CMK (cell line): ENCODE measurements around the gene CPTP.
A peak's percentile ranks its signal among the peaks of the same experiment; 100 is the strongest.

Source experiments
- DNase-seq: peaks from one replicate; pipeline ENCODE4 v3.0.0-alpha.2; 2010; ENCODE audit warnings: low read depth

CPTP gene

DNA sequence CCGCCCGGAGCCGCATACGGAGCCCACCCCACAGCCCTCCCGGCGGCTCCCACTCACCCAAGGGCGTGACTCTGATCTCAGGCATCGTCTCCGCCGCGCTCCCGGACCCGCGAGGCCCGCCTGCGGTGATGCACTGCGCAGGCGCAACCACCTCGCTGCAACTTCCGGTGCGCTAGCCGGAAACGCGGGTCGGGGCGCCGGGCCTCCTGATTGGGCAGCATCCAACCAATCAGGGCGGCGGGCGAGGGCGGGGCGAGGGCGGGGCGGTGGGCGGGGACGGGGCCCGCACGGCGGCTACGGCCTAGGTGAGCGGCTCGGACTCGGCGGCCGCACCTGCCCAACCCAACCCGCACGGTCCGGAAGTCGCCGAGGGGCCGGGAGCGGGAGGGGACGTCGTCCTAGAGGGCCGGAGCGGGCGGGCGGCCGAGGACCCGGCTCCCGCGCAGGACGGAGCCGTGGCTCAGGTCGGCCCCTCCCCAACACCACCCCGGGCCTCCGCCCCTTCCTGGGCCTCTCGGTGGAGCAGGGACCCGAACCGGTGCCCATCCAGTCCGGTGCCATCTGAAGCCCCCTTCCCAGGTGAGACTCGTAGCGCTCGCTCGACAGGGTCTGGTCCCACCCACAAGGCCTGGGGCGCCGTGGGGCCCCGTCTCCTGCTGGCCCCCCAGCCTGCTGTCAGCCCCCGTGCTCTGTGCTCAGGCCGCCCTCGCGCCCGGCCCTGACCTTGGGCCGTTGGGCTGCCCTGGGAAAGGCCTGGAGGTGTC, at the start of gene CPTP, which contains the start of gene INTS11:
Gene CPTP, plus strand, starts transcription at position 279 of the 764 bp plus-strand sequence. CDS start 2,109 bp downstream, outside the sequence.
Gene INTS11, minus strand, starts transcription at position 137 of the 764 bp plus-strand sequence. Its CDS starts 52 bp downstream, at position 85.
- DNase-seq: peak; percentile 93

DNA sequence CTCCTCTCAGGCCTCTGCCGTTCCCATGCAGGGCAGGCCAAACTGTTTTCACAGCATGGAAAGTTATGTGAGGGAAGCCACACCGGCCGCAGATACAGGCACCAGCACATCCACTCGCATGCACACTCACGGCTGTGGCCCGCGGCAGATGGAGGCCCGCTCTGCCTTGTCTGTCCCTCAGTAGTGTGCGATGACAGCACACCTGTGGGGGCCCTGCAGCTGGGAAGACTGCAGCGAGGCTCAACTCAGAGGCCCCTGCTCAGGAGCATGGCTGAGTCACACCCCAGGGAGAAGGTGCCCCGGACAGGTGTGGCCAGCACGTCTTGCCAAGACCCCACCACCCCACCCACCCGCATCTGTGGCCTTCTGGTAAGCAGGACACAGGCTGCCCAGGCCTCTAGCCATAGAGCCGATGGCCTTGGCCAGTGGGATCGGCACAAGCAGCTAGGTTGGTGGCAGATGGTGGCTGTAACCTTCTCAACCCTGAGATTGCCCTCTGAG, 49.6 kb upstream of the CPTP start:
- no peak for DNase-seq

DNA sequence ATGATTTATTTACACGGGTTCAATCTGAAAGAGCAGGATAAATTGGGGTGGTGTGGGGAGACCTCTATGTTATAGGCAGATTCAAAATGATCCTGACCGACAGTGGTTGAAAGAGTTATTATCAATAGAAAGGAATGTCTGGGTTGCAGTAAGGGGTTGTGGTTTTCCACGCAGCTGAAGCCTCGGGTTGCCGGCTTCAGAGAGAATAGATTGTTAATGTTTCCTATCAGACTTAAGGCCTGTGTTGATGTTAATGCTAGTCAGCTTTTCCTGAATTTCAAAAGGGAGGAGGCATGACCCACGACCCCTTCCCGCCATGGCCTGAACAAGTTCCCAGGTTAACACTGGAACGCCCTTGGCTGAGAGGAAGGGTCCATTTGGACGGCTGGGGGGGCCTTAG, 48.8 kb upstream of the CPTP start:
- DNase-seq: no peak

DNA sequence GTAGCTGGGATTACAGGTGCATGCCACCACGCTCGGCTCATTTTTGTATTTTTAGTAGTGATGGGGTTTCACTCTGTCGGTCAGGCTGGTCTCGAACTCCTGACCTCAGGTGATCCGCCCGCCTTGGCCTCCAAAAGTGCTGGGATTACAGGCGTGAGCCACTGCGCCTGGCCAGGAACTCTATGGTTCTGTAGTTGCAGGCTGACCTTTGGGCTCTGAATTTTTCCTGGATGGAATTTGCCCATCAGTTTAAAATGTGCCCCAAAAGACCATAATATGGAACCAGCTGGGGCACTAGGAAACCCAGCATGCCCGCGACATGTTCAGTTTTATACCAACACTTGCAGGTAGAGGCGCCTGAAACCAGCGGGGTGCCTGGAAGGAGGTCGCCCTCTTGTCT, 46.0 kb upstream of the CPTP start:
- DNase-seq: no peak

DNA sequence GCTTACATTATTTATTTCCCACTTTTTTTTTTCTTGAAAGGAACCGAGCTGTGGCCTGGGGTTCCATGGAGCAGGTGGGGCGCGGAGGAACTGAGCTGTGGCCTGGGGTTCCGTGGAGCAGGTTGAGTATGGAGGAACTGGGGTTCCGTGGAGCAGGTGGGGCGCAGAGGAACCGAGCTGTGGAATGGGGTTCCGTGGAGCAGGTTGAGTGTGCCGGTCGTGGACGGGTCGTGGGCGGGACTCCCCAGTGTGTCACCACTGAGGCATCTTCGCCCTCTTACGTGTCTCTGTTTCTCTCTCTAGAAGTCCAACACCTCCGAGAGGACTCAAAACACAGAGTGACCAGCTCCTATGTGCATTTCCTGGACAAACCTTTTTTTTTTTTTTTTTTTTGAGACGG, 45.6 kb upstream of the CPTP start:
- DNase-seq: no peak

DNA sequence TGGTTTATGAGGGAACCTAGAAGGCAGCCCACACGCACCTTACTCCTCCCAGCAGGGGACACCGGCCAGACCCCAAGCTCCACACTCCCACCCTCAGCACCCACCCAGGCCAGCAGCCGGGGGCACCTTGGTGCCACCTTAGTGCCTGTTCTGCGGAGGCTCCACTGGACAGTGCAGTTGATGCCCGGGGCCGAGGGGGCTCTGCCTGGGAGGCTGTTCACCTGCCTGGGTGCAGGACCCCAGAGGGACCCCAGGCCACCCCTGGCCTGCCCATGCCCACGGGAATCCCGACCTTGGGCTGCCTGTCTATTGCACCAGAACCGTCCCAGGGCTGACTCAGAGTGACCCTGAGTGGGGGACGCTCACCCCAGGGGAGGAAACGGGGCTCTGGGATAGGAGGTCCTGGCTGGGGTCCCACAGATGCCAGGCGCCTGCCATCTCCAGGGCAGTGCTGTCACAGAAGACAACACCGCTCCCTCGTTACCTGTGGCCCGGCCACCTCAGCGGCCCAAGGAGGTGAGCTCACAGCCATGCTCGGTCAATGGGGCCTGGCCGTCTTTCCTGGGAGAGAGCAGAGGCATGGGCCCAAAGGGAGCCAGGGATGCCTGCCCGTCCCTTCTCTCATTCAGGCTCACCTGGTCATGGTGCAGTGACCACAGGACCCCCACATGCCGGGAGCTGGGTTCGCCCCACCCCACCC, 43.7 kb upstream of the CPTP start:
- DNase-seq: no peak

DNA sequence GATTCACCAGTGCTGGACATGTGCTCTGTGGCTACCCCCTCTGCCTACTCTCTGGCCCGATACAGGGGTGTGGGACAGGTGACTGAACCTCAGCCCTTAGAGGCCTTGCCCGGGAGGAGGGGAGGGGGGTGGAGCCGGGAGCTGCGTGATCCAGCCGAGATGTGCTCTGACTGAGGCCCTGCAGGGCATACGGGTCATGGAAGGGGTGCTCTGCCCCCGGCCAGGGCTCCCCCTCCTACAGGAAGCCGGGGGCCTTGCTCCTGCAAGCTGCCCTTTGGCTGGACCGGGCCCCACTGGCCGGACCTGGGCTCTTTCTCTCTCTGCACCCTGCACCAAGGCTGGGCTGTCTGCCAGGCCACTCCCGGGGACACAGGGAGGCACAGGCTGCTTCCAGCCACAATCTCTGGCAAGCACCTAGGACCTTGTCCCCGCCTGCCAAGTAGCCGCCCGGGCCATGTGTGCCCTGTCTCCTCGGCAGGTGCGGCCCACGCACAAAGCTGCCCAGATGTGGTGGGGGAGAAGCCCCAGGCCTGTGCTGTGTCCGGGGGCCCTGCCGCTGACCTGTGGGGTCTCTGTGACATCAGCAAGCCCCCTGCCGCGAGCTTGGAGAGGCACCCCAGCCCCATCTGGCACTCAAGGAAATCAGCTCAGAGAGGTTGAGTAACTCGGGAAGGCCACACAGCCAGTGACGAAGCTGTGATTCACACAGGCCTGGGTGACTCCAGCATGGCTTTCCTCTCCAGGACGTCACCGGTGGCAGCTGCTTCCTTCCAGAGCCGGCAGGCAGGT, 42.9 kb upstream of the CPTP start:
- DNase-seq: no peak

DNA sequence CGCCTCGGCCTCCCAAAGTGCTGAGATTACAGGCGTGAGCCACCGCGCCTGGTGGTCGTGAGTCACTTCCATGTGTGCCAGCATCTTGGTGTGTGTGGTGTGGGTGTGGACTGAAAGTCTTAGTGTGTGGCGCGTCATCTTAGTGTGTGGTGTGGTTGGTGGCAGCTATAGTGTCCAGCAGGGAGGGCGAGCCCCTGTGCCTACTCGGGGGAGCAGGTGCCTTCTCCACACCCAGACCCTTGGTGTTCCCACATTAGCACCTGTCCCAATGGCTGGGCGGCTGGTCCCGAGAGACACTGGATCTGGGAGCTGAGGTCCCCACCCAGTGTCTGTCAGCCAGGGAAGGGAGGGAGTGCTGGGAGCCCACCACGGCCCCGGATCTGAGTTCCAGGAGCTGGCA, 41.6 kb upstream of the CPTP start:
- no peak for DNase-seq

DNA sequence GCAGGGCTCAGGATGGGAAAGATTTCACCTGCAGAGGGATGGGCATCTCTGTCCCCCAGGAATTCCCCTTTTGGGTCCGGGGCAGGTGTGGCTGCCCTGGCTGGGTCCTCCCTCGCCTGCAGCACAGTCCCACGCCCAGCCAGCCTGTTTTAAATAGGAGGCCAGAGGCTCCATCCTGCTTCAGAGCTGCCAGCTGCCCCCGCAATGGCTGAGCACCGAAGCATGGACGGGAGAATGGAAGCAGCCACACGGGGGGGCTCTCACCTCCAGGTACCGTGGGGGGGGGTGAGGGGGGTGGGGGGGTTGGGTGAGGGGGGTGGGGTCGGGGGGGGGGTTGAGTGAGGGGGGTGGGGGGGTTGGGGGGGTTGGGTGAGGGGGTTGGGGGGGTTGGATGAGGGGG, 40.8 kb upstream of the CPTP start:
- no peak for DNase-seq

DNA sequence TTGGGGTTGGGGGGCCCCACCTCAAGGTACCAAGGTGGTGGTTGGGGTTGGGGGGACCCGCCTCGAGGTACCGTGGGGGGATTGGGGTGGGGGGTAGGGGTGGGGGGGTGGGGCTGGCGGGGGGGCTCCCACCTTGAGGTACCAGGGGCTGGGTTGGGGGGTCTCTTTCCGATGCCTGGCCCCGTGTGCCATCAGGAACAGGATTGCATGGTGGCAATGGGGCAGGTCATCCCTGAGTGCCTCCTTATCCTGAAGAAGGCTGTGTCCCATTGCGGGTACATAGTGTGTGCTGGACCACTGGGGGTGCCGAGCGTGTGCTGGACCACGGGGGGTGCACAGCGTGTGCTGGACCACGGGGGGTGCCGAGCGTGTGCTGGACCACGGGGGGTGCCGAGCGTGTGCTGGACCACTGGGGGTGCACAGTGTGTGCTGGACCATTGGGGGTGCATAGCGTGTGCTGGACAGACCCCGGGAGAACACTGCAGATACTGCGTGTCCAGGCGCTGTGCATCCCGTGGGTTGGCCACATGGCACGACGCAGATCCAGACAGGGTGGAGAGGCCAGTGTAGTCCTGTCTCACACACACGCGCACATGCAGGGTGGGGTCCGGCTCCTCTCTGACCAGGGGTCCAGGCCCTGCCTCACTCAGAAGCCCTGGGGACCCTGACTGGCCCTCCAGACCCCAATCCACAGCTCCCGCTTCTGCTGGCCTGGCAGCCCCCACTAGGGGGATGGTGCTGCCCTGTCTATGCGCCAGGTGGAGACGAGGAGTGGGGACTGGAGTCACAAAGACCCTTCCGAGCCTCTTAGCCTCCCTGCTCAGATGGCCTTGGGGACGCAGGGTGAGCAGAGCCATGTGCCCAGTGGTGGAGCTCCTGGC, 40.1 kb upstream of the CPTP start:
- DNase-seq: no peak

DNA sequence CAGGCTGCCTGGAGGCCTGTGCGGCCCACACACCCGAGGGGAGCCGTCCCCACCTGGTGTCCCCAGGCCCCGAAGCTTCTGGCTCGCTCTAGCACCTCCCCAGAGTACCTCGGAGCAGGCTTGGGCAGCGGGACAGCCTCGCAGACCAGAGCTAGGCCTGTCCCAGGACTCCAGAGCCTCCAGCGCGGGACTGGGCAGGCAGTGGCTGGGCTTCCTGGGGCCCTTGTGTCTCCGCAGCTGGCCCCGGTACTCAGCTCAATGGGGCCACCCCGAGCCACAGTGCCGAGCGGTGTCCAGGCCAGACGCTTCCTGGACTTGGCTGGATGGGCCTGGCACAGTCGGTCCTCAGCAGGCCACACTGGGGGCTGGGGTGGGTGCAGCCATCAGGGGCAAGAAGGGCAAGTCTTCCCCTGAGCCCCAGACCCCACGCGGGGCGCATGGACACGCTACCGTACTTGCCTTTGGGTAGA, 39.5 kb upstream of the CPTP start:
- DNase-seq: no peak

DNA sequence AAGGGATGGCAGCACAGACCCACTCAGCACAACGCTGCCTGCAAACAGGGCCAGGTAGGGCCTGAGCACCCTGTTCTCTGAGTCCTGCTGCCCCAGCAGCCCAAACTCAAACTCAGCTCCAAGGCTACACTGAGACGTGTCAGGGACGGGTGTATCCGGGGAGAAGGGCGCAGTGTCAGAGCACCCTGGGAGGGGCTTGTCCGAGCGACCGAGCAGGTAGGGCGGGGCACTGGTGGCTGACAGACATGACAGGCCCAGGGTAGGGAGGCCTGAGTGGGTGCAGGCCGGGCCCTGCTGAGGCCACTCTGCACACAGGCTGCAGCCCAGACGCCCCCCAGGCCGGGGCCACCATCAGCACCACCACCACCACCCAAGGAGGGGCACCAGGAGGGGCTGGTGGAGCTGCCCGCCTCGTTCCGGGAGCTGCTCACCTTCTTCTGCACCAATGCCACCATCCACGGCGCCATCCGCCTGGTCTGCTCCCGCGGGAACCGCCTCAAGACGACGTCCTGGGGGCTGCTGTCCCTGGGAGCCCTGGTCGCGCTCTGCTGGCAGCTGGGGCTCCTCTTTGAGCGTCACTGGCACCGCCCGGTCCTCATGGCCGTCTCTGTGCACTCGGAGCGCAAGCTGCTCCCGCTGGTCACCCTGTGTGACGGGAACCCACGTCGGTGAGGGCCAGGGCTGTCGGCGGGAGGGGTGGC, 38.8 kb upstream of the CPTP start:
- no peak for DNase-seq

DNA sequence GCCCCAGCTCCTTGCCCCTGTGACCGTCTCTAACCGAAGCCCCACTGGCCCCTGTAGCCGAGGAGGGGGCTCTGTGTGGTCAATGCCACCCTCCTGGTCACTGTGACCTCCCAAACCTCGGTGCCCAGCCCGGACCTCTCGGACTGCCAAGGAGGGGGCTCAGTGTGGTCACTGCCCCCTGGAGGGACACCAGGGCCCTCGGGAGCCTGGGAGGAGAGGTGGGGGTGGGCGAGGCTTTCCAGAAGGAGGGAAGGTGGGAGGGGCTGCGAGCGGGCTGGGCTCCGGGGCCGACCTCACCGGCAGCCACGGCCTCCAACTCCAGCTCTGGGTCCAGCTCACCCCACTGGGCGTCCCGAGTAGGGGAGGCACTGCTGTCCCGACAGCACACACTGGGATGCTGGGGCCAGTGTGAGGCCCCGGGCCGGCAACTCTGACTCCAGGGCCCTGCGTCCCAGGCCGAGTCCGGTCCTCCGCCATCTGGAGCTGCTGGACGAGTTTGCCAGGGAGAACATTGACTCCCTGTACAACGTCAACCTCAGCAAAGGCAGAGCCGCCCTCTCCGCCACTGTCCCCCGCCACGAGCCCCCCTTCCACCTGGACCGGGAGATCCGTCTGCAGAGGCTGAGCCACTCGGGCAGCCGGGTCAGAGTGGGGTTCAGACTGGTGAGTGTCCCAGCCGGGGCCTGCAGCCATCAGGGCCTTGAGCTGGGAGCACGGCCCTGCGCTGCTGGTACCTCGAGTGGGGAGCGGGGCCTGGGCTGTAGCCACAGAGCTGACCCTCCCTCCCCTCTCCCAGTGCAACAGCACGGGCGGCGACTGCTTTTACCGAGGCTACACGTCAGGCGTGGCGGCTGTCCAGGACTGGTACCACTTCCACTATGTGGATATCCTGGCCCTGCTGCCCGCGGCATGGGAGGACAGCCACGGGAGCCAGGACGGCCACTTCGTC, 38.0 kb upstream of the CPTP start:
- no peak for DNase-seq

DNA sequence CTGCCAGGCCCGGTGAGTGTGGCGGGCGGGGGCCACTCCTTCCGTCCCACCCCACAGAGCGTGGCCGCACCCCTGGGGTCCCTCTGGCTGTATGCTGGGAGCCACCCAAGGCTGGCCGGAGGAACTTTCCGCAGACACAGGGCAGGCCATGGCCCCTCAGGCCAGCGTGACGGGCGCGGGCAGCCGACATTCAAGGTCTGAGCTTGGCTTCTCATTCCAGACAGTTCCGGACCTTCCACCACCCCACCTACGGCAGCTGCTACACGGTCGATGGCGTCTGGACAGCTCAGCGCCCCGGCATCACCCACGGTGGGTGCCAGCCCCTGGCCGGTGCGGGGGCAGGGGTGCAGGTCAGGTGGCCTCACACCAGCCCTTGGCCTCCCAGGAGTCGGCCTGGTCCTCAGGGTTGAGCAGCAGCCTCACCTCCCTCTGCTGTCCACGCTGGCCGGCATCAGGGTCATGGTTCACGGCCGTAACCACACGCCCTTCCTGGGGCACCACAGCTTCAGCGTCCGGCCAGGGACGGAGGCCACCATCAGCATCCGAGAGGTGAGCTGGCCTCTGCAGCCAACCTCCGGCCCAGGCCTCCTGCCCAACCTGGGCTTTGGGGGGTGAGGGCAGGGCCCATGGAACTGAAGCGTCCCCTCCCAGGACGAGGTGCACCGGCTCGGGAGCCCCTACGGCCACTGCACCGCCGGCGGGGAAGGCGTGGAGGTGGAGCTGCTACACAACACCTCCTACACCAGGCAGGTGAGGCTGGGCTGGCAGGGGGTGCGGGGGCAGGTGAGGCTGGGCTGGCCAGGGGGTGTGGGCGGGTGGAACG, 37.1 kb upstream of the CPTP start:
- DNase-seq: no peak

DNA sequence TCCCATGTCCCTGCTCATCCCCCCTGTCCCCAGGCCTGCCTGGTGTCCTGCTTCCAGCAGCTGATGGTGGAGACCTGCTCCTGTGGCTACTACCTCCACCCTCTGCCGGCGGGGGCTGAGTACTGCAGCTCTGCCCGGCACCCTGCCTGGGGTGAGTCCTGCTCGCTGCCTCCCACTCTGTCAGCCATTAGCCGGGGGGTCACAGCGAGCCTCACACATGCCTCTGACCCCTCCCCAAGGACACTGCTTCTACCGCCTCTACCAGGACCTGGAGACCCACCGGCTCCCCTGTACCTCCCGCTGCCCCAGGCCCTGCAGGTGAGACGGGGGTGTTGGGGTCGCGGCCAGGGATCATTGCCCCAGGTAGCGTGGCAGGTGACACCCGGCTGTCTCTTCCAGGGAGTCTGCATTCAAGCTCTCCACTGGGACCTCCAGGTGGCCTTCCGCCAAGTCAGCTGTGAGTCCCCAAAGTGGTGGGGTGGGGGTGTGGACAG, 34.3 kb upstream of the CPTP start:
- no peak for DNase-seq

DNA sequence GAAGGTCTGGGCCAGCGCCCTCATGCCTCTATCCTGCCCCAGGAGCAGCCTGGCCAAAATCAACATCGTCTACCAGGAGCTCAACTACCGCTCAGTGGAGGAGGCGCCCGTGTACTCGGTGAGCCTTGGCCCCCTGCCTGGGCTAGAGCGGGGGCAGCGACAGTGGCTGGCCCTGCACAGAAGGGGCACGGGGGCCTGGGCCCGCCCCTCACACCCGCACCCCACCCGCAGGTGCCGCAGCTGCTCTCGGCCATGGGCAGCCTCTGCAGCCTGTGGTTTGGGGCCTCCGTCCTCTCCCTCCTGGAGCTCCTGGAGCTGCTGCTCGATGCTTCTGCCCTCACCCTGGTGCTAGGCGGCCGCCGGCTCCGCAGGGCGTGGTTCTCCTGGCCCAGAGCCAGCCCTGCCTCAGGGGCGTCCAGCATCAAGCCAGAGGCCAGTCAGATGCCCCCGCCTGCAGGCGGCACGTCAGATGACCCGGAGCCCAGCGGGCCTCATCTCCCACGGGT, 33.5 kb upstream of the CPTP start:
- DNase-seq: no peak

DNA sequence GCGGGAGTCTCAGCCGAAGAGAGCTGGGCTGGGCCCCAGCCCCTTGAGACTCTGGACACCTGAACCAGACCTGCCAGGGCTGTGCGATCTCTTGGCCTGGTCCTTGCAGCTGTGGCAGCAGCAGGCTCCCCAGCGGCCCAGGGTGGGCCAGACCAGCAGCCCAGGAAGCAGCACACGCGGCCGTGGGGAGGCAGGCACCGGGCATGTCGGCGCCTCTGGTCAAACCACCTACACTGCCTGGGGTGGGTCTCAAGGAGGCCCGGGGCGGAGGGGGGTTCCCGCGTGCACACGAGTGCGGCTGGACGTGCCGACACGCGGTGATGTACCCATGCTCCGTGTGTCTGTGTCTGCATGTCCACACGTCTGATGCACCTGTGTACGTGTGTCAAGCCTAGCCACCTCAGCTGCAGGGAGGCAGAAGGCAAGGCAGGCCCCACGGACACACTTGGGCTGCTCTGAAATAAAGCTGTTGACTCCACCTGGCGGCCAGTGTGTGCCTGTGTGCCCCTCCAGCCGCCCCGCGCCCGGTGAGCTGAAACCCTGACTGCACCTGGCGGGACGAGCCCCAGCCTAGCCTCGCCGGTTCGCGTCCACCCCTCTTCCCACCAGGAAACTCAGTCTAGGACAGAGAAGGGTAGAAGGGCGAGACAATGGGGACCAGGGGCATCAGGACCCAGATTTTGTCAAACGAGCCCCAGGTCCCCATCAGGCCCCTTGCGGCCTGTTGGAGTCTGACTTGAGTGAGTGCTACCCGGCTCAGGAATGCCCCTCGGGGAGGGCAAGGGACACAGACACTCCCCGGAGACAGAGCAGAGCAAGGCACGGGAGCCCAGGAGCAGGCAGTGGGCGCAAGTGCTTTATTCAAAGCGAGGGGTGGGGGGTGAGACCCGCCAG, 32.8 kb upstream of the CPTP start:
- no peak for DNase-seq
